ENCODE data around the gene ASB11. TPM values are rescaled to one million over a fixed set of nuclear protein-coding genes. Genes with fewer than 3 reads are reported as not detected.
"Not testable (repeated sequence)": the region's sequence is repeated elsewhere in the genome, so short reads cannot be mapped to it uniquely, and the experiment has no call there.

ASB11 gene
- polyA plus RNA-seq, 2 donors: not detected

GRCh38 chrX:15319075-15319474 is 3.6 kb upstream of the ASB11 start:
- no peak overlapping the region for H3K4me3 ChIP-seq (ENCODE audit: low read depth in 1 of 2, low read length in 2 of 2)
- no peaks in the 10 kb centered on the region for H3K9me3 ChIP-seq (ENCODE audit: control insufficient read depth in 2 of 2, insufficient read depth in 1 of 2, low read depth in 1 of 2, low read length in 1 of 2)
- H3K4me1 ChIP-seq (ENCODE audit: control insufficient read depth in 2 of 2, insufficient read depth in 2 of 2, low read length in 1 of 2): no peaks in the 10 kb centered on the region
- WGBS, 2 donors: 85 to 98% methylated on average over 4 of the region's 4 CpGs
- H3K36me3 ChIP-seq (ENCODE audit: control insufficient read depth in 2 of 2, insufficient read depth in 2 of 2, low read length in 1 of 2): peaks cover 2 to 4% of the 10 kb centered on the region in 2 donors
- no peak overlapping the region for H3K27ac ChIP-seq (ENCODE audit: low read depth in 2 of 2, low read length in 1 of 2)
- H3K27me3 ChIP-seq (ENCODE audit: control insufficient read depth in 1 of 2, insufficient read depth in 2 of 2, low read length in 2 of 2): no peaks in the 10 kb centered on the region

GRCh38 chrX:15314472-15314871 is 968 bp downstream of the ASB11 start:
- 41% methylated on average over 2 of the region's 2 CpGs for WGBS, 2 donors
- Histone ChIP-seq H3K4me1 (ENCODE audit: control insufficient read depth in 2 of 2, insufficient read depth in 2 of 2, low read length in 1 of 2) (no peaks in the 10 kb centered on the region), H3K27me3 (ENCODE audit: control insufficient read depth in 1 of 2, insufficient read depth in 2 of 2, low read length in 2 of 2) (no peaks in the 10 kb centered on the region), H3K9me3 (ENCODE audit: control insufficient read depth in 2 of 2, insufficient read depth in 1 of 2, low read depth in 1 of 2, low read length in 1 of 2) (no peaks in the 10 kb centered on the region), H3K36me3 (ENCODE audit: control insufficient read depth in 2 of 2, insufficient read depth in 2 of 2, low read length in 1 of 2) (no peaks in the 10 kb centered on the region), H3K4me3 (ENCODE audit: low read depth in 1 of 2, low read length in 2 of 2) (no peak overlapping the region), H3K27ac (ENCODE audit: low read depth in 2 of 2, low read length in 1 of 2) (no peak overlapping the region)

GRCh38 chrX:15311119-15311518 is 4.3 kb downstream of the ASB11 start:
- 77 to 91% methylated on average over 3 of the region's 3 CpGs for WGBS, 2 donors
- Histone ChIP-seq H3K36me3 (ENCODE audit: control insufficient read depth in 2 of 2, insufficient read depth in 2 of 2, low read length in 1 of 2) (no peaks in the 10 kb centered on the region), H3K27ac (ENCODE audit: low read depth in 2 of 2, low read length in 1 of 2) (no peak overlapping the region), H3K27me3 (ENCODE audit: control insufficient read depth in 1 of 2, insufficient read depth in 2 of 2, low read length in 2 of 2) (no peaks in the 10 kb centered on the region), H3K9me3 (ENCODE audit: control insufficient read depth in 2 of 2, insufficient read depth in 1 of 2, low read depth in 1 of 2, low read length in 1 of 2) (no peaks in the 10 kb centered on the region), H3K4me1 (ENCODE audit: control insufficient read depth in 2 of 2, insufficient read depth in 2 of 2, low read length in 1 of 2) (no peaks in the 10 kb centered on the region), H3K4me3 (ENCODE audit: low read depth in 1 of 2, low read length in 2 of 2) (no peak overlapping the region)

- H3K27me3 ChIP-seq (ENCODE audit: control insufficient read depth in 1 of 2, insufficient read depth in 2 of 2, low read length in 2 of 2): no peaks in the 10 kb centered on the region
- no peaks in the 10 kb centered on the region for H3K9me3 ChIP-seq (ENCODE audit: control insufficient read depth in 2 of 2, insufficient read depth in 1 of 2, low read depth in 1 of 2, low read length in 1 of 2)
- H3K27ac ChIP-seq (ENCODE audit: low read depth in 2 of 2, low read length in 1 of 2): no peak overlapping the region
- no peaks in the 10 kb centered on the region for H3K4me1 ChIP-seq (ENCODE audit: control insufficient read depth in 2 of 2, insufficient read depth in 2 of 2, low read length in 1 of 2)
- no peaks in the 10 kb centered on the region for H3K36me3 ChIP-seq (ENCODE audit: control insufficient read depth in 2 of 2, insufficient read depth in 2 of 2, low read length in 1 of 2)
- no peak overlapping the region for H3K4me3 ChIP-seq (ENCODE audit: low read depth in 1 of 2, low read length in 2 of 2)
- 16 to 31% methylated on average over 3 of the region's 3 CpGs for WGBS, 2 donors
These were observed 5.3 kb downstream of the ASB11 start for GRCh38 chrX:15310117-15310516.

GRCh38 chrX:15305899-15306298 is 9.5 kb downstream of the ASB11 start:
- not testable (repeated sequence) for H3K27me3 ChIP-seq (ENCODE audit: control insufficient read depth in 1 of 2, insufficient read depth in 2 of 2, low read length in 2 of 2); H3K4me3 ChIP-seq (ENCODE audit: low read depth in 1 of 2, low read length in 2 of 2); H3K4me1 ChIP-seq (ENCODE audit: control insufficient read depth in 2 of 2, insufficient read depth in 2 of 2, low read length in 1 of 2); H3K27ac ChIP-seq (ENCODE audit: low read depth in 2 of 2, low read length in 1 of 2); H3K9me3 ChIP-seq (ENCODE audit: control insufficient read depth in 2 of 2, insufficient read depth in 1 of 2, low read depth in 1 of 2, low read length in 1 of 2); H3K36me3 ChIP-seq (ENCODE audit: control insufficient read depth in 2 of 2, insufficient read depth in 2 of 2, low read length in 1 of 2)
- WGBS, 2 donors: 78 to 85% methylated on average over 3 of the region's 3 CpGs

- no peaks in the 10 kb centered on the region for H3K9me3 ChIP-seq (ENCODE audit: control insufficient read depth in 2 of 2, insufficient read depth in 1 of 2, low read depth in 1 of 2, low read length in 1 of 2)
- no peaks in the 10 kb centered on the region for H3K27me3 ChIP-seq (ENCODE audit: control insufficient read depth in 1 of 2, insufficient read depth in 2 of 2, low read length in 2 of 2)
- no peak overlapping the region for H3K27ac ChIP-seq (ENCODE audit: low read depth in 2 of 2, low read length in 1 of 2)
- no peaks in the 10 kb centered on the region for H3K36me3 ChIP-seq (ENCODE audit: control insufficient read depth in 2 of 2, insufficient read depth in 2 of 2, low read length in 1 of 2)
- WGBS, 2 donors: 36 to 55% methylated on average over 4 of the region's 4 CpGs
- no peak overlapping the region for H3K4me3 ChIP-seq (ENCODE audit: low read depth in 1 of 2, low read length in 2 of 2)
- no peaks in the 10 kb centered on the region for H3K4me1 ChIP-seq (ENCODE audit: control insufficient read depth in 2 of 2, insufficient read depth in 2 of 2, low read length in 1 of 2)
These were observed 13.5 kb downstream of the ASB11 start for GRCh38 chrX:15301924-15302323.

- Histone ChIP-seq H3K27me3 (ENCODE audit: control insufficient read depth in 1 of 2, insufficient read depth in 2 of 2, low read length in 2 of 2) (no peaks in the 10 kb centered on the region), H3K27ac (ENCODE audit: low read depth in 2 of 2, low read length in 1 of 2) (no peak overlapping the region), H3K4me3 (ENCODE audit: low read depth in 1 of 2, low read length in 2 of 2) (no peak overlapping the region), H3K36me3 (ENCODE audit: control insufficient read depth in 2 of 2, insufficient read depth in 2 of 2, low read length in 1 of 2) (no peaks in the 10 kb centered on the region), H3K9me3 (ENCODE audit: control insufficient read depth in 2 of 2, insufficient read depth in 1 of 2, low read depth in 1 of 2, low read length in 1 of 2) (no peaks in the 10 kb centered on the region), H3K4me1 (ENCODE audit: control insufficient read depth in 2 of 2, insufficient read depth in 2 of 2, low read length in 1 of 2) (no peaks in the 10 kb centered on the region)
- WGBS, 2 donors: 43 to 57% methylated on average over 4 of the region's 4 CpGs
These were observed 15.2 kb downstream of the ASB11 start for GRCh38 chrX:15299941-15300851.

GRCh38 chrX:15298780-15299179 is 16.7 kb downstream of the ASB11 start:
- Histone ChIP-seq H3K4me1 (ENCODE audit: control insufficient read depth in 2 of 2, insufficient read depth in 2 of 2, low read length in 1 of 2) (no peaks in the 10 kb centered on the region), H3K27me3 (ENCODE audit: control insufficient read depth in 1 of 2, insufficient read depth in 2 of 2, low read length in 2 of 2) (no peaks in the 10 kb centered on the region), H3K4me3 (ENCODE audit: low read depth in 1 of 2, low read length in 2 of 2) (no peak overlapping the region), H3K36me3 (ENCODE audit: control insufficient read depth in 2 of 2, insufficient read depth in 2 of 2, low read length in 1 of 2) (no peaks in the 10 kb centered on the region), H3K9me3 (ENCODE audit: control insufficient read depth in 2 of 2, insufficient read depth in 1 of 2, low read depth in 1 of 2, low read length in 1 of 2) (no peaks in the 10 kb centered on the region), H3K27ac (ENCODE audit: low read depth in 2 of 2, low read length in 1 of 2) (no peak overlapping the region)
- WGBS, 2 donors: 75 to 85% methylated on average over 3 of the region's 3 CpGs

- Histone ChIP-seq H3K9me3 (ENCODE audit: control insufficient read depth in 2 of 2, insufficient read depth in 1 of 2, low read depth in 1 of 2, low read length in 1 of 2) (no peaks in the 10 kb centered on the region), H3K4me1 (ENCODE audit: control insufficient read depth in 2 of 2, insufficient read depth in 2 of 2, low read length in 1 of 2) (no peaks in the 10 kb centered on the region), H3K36me3 (ENCODE audit: control insufficient read depth in 2 of 2, insufficient read depth in 2 of 2, low read length in 1 of 2) (no peaks in the 10 kb centered on the region), H3K27me3 (ENCODE audit: control insufficient read depth in 1 of 2, insufficient read depth in 2 of 2, low read length in 2 of 2) (no peaks in the 10 kb centered on the region), H3K4me3 (ENCODE audit: low read depth in 1 of 2, low read length in 2 of 2) (no peak overlapping the region), H3K27ac (ENCODE audit: low read depth in 2 of 2, low read length in 1 of 2) (no peak overlapping the region)
- WGBS, 2 donors: 53 to 64% methylated on average over 2 of the region's 2 CpGs
These were observed 17.2 kb downstream of the ASB11 start for GRCh38 chrX:15298201-15298600.

GRCh38 chrX:15293451-15293850 is 22.0 kb downstream of the ASB11 start:
- WGBS, 2 donors: 84 to 85% methylated on average over 2 of the region's 2 CpGs
- no peak overlapping the region for H3K27ac ChIP-seq (ENCODE audit: low read depth in 2 of 2, low read length in 1 of 2)
- no peaks in the 10 kb centered on the region for H3K27me3 ChIP-seq (ENCODE audit: control insufficient read depth in 1 of 2, insufficient read depth in 2 of 2, low read length in 2 of 2)
- H3K4me3 ChIP-seq (ENCODE audit: low read depth in 1 of 2, low read length in 2 of 2): no peak overlapping the region
- H3K9me3 ChIP-seq (ENCODE audit: control insufficient read depth in 2 of 2, insufficient read depth in 1 of 2, low read depth in 1 of 2, low read length in 1 of 2): no peaks in the 10 kb centered on the region
- no peaks in the 10 kb centered on the region for H3K4me1 ChIP-seq (ENCODE audit: control insufficient read depth in 2 of 2, insufficient read depth in 2 of 2, low read length in 1 of 2)
- no peaks in the 10 kb centered on the region for H3K36me3 ChIP-seq (ENCODE audit: control insufficient read depth in 2 of 2, insufficient read depth in 2 of 2, low read length in 1 of 2)

Data from esophagus (tissue), 2 donors.